Embryonic facial prominence (tissue), 1 donor: ENCODE data around the gene MED22.
"Not testable (repeated sequence)": the region's sequence is repeated elsewhere in the genome, so short reads cannot be mapped to it uniquely, and the experiment has no call there.

ENCODE experiments used
- DNase-seq: peaks from one replicate; pipeline ENCODE4 v3.0.0-alpha.2; 2016; ENCODE audit errors: extremely low spot score

Gene MED22

DNA sequence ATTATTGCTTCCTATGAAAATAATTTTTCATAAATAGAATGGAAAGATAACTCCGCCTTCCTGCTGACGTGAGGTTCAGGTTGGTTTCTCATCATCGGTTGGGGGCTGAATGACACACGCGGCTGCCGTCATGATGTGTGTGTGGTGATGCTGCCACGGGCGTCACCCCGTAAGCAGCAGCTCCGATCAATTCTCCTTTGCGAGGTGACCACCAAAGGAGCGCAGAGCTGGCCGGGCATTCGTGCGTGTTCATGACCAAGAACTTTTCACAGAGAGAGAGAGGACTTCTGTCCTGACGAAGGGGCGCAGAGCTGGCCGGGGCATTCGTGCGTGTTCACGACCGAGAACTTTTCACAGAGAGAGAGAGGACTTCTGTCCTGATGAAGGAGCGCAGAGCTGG lies 42.2 kb downstream of the MED22 start:
- no peak for DNase-seq

GRCh38 chr9:133304477-133305377 lies 43.2 kb downstream of the MED22 start:
- DNase-seq: no peak

DNA sequence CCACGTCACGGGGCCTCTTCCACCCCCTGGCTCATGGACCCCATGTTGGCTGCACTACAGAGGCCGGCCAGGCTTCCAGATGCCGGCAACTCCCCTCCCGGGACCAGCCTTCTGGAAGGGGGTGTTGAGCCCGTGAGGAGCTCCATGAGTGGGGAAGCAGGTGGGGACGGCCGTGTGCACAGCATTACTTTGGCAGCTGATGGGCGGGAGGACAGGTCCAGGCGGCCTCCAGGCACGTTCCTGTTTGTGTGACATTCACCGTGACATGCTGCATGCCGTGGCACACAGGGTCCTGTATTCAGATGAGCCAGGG lies 43.8 kb downstream of the MED22 start:
- no peak for DNase-seq

- DNase-seq: no peak
Observed at GRCh38 chr9:133303266-133304157, 44.4 kb downstream of the MED22 start.

GRCh38 chr9:133301253-133302230 lies 46.4 kb downstream of the MED22 start:
- no peak for DNase-seq

DNA sequence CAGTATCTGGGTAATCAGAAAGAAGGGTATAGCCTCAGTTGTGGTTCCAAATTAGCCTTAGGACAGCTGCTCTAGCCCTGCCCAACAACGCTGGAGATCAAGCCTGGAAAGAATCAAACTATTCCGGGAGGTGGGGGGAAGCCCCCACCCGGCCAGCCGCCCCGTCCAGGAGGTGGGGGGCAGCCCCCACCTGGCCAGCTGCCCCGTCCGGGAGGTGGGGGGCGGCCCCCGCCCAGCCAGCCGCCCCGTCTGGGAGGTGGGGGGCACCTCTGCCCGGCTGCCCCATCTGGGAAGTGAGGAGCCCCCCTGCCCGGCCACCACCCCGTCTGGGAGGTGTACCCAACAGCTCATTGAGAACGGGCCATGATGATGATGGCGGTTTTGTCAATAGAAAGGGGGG lies 47.9 kb downstream of the MED22 start:
- DNase-seq: not testable (repeated sequence)

DNA sequence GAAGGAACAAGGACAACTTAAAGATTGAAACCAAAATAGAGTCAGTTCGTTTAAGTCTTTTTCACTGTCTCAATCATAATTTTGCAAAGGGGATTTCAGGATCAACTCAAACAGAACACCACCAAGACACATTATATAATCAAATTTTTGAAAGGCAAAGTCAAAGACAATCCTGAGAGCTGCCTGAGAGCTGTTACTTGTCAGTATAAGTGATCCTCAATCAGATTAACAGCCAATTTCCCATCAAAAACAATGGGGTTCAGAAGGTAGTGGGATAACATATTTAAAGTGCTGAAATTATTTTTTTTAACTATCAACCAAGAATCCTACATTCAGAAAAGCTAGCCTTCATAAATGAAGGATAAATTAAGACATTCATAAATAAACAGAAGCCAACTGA lies 53.7 kb downstream of the MED22 start:
- no peak for DNase-seq

GRCh38 chr9:133290751-133291302 lies 57.1 kb downstream of the MED22 start:
- no peak for DNase-seq
